ENCODE results near the gene ZBTB49.
"Not testable (repeated sequence)": the region's sequence is repeated elsewhere in the genome, so short reads cannot be mapped to it uniquely, and the experiment has no call there.

The ZBTB49 gene

GRCh38 chr4:4343038-4343437, 53.0 kb downstream of the ZBTB49 start:
- no peak for DNase-seq
- Histone ChIP-seq H3K9me3 (no peaks in the 10 kb centered on the region), H3K4me3 (no peak overlapping the region), H3K27ac (no peak overlapping the region), H3K4me1 (no peaks in the 10 kb centered on the region), H3K36me3 (no peaks in the 10 kb centered on the region), H3K27me3 (peaks cover 0 to 20% of the 10 kb centered on the region in 2 donors)
- no peak for TF ChIP-seq CTCF (IDR thresholded peaks at IDR 0.05)
- intact Hi-C loops (cut with DNase I; ENCODE audit: low total_unique reads), result no loop called here

- intact Hi-C loops (cut with DNase I; ENCODE audit: low total_unique reads), result no loop called here
- TF ChIP-seq CTCF (IDR thresholded peaks at IDR 0.05), result no peak
- Histone ChIP-seq H3K36me3 (no peaks in the 10 kb centered on the region), H3K9me3 (no peaks in the 10 kb centered on the region), H3K4me3 (no peak overlapping the region), H3K27me3 (peaks cover 0 to 17% of the 10 kb centered on the region in 2 donors), H3K4me1 (no peaks in the 10 kb centered on the region), H3K27ac (no peak overlapping the region)
- no peak for DNase-seq
Measured at GRCh38 chr4:4344915-4345527, 55.0 kb downstream of the ZBTB49 start.

GRCh38 chr4:4347585-4347984, 57.5 kb downstream of the ZBTB49 start:
- peaks cover 0 to 10% of the 10 kb centered on the region in 2 donors for H3K27me3 ChIP-seq
- no peaks in the 10 kb centered on the region for H3K4me1 ChIP-seq
- no peaks in the 10 kb centered on the region for H3K9me3 ChIP-seq
- intact Hi-C loops (cut with DNase I; ENCODE audit: low total_unique reads), result no loop called here
- DNase-seq, result no peak
- no peak for TF ChIP-seq CTCF (IDR thresholded peaks at IDR 0.05)
- no peaks in the 10 kb centered on the region for H3K36me3 ChIP-seq
- no peak overlapping the region for H3K4me3 ChIP-seq
- H3K27ac ChIP-seq, result no peak overlapping the region

GRCh38 chr4:4348585-4348984, 58.5 kb downstream of the ZBTB49 start:
- H3K4me1 ChIP-seq; H3K27ac ChIP-seq; H3K36me3 ChIP-seq; H3K4me3 ChIP-seq; H3K9me3 ChIP-seq; DNase-seq; intact Hi-C loops (cut with DNase I; ENCODE audit: low total_unique reads); H3K27me3 ChIP-seq: not testable (repeated sequence)

- Histone ChIP-seq H3K4me1 (no peaks in the 10 kb centered on the region), H3K27ac (no peak overlapping the region), H3K4me3 (no peak overlapping the region), H3K9me3 (no peaks in the 10 kb centered on the region), H3K27me3 (peaks cover 0 to 6% of the 10 kb centered on the region in 2 donors), H3K36me3 (no peaks in the 10 kb centered on the region)
- TF ChIP-seq CTCF (IDR thresholded peaks at IDR 0.05), result no peak
- intact Hi-C loops (cut with DNase I; ENCODE audit: low total_unique reads), result no loop called here
- no peak for DNase-seq
Measured at GRCh38 chr4:4349867-4350266, 59.8 kb downstream of the ZBTB49 start.

GRCh38 chr4:4350909-4351308, 60.9 kb downstream of the ZBTB49 start:
- no peak for TF ChIP-seq CTCF (IDR thresholded peaks at IDR 0.05)
- H3K27me3 ChIP-seq, result peaks cover 0 to under 1% of the 10 kb centered on the region in 2 donors
- no peaks in the 10 kb centered on the region for H3K9me3 ChIP-seq
- H3K36me3 ChIP-seq, result no peaks in the 10 kb centered on the region
- H3K4me1 ChIP-seq, result no peaks in the 10 kb centered on the region
- no peak overlapping the region for H3K4me3 ChIP-seq
- intact Hi-C loops (cut with DNase I; ENCODE audit: low total_unique reads), result no loop called here
- no peak overlapping the region for H3K27ac ChIP-seq
- DNase-seq, result no peak

All from tibial artery (tissue), 4 donors.